Tongue (tissue), 2 donors: ENCODE data around the gene CREB5. TPM values are rescaled to one million over a fixed set of nuclear protein-coding genes. Genes with fewer than 3 reads are reported as not detected.

Experiments
- DNase-seq: peaks from one replicate; pipeline ENCODE4 v3.0.0-alpha.2; 2015
- total RNA-seq: library from RNA; depleted of rRNA; stranded (reverse); fragments of >200 nt; gene quantifications from one replicate; pipeline ENCODE4 v1.2.3, GENCODE V29; 2014

Gene CREB5
- total RNA-seq, 1 donor from 2014 or later, result 30.5 TPM

- no peak for DNase-seq
These were observed 445.9 kb downstream of the CREB5 start for GRCh38 chr7:28858206-28858605.

- DNase-seq, result no peak
These were observed 446.6 kb downstream of the CREB5 start for GRCh38 chr7:28858895-28859294.

- no peak for DNase-seq
These were observed 449.5 kb downstream of the CREB5 start for GRCh38 chr7:28861825-28862224.

- no peak for DNase-seq
These were observed 450.4 kb downstream of the CREB5 start for GRCh38 chr7:28862595-28863272.

GRCh38 chr7:28865601-28866144, 453.4 kb downstream of the CREB5 start:
- DNase-seq, result peak; percentile 43

GRCh38 chr7:28868712-28869111, 456.4 kb downstream of the CREB5 start:
- no peak for DNase-seq

- no peak for DNase-seq
These were observed 458.8 kb downstream of the CREB5 start for GRCh38 chr7:28871077-28871476.

- no peak for DNase-seq
These were observed 459.3 kb downstream of the CREB5 start for GRCh38 chr7:28871631-28872030.

GRCh38 chr7:28872226-28872625, 459.9 kb downstream of the CREB5 start:
- no peak for DNase-seq

- no peak for DNase-seq
These were observed 461.0 kb downstream of the CREB5 start for GRCh38 chr7:28873365-28873764.

GRCh38 chr7:28874001-28874400, 461.7 kb downstream of the CREB5 start:
- no peak for DNase-seq

Other genes with a start within 250 kb of the CREB5 start
- 30.4 TPM for gene JAZF1, start 231.7 kb upstream of the CREB5 start, total RNA-seq